Cardiac fibroblast (primary cell): ENCODE measurements around the gene ARL5C.
A peak's percentile ranks its signal among the peaks of the same experiment; 100 is the strongest.

Experiments used
- DNase-seq, 2 donors: peaks; one replicate each; pipeline versions ENCODE4 v3.0.0 to v3.0.0-alpha.2; 2010; ENCODE audit warnings: low read depth in 2 of 2
- H3K4me3 ChIP-seq, 2 donors: replicated peaks in 1 of 2; 1 replicate in 1 of 2; 2 replicates in 1 of 2; pipeline ENCODE4 v1.5.1; 2011; ENCODE audit warnings: low read depth in 2 of 2, low read length in 2 of 2, mild to moderate bottlenecking in 2 of 2, moderate library complexity in 1 of 2
- TF ChIP-seq, protein P1 (sequence below): IDR thresholded peaks from one replicate; pipeline ENCODE4 v1.5.1; 2011; ENCODE audit warnings: low read depth, mild to moderate bottlenecking, low read length, inconsistent platforms

ARL5C gene

DNA sequence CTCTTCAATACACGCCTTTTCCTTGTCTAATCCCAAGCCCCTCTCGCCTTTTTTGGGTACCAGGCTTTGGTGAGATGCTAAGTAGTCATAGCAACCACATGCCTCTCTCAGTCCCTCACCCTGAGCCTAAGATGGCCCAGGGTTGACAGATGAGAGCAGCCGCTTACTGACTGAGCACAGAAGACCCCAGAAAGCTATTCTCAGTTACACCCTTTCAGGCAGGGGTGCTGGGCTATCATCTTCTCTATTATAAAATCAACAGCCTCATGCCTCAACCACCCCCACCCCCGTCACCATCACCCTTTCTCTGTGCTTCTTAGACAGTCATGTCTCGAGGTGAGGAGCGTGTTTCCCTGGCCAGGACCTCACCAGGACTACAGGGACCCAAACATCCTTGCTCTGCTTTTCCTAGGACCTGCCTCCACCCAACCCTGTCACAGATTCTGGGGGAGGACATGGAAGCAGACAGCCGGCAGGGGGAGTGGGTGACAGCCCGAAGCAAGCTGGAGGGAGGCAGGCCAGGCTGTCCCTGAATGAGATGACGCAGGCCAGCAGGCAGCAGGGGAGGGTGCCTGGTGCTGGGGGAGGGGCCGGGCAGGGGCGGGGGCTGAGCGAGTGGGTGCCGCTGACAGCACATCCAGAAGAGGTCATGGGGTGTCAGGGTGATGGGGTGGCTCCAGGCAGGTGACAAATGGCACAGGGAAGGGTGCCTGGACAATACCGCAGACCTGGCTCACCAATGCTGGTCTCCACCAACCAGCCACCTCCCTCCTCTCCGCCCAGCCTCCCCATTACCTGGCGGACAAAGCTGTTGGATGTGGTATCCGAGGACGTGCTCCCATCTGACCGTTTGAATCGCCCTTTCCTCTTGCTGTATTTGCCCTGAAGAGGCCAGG is 28.4 kb upstream of the ARL5C start:
- H3K4me3 ChIP-seq = peak overlapping the region in 1 of 2 donors; percentile 18
- TF ChIP-seq, protein P1, sequence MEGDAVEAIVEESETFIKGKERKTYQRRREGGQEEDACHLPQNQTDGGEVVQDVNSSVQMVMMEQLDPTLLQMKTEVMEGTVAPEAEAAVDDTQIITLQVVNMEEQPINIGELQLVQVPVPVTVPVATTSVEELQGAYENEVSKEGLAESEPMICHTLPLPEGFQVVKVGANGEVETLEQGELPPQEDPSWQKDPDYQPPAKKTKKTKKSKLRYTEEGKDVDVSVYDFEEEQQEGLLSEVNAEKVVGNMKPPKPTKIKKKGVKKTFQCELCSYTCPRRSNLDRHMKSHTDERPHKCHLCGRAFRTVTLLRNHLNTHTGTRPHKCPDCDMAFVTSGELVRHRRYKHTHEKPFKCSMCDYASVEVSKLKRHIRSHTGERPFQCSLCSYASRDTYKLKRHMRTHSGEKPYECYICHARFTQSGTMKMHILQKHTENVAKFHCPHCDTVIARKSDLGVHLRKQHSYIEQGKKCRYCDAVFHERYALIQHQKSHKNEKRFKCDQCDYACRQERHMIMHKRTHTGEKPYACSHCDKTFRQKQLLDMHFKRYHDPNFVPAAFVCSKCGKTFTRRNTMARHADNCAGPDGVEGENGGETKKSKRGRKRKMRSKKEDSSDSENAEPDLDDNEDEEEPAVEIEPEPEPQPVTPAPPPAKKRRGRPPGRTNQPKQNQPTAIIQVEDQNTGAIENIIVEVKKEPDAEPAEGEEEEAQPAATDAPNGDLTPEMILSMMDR = peak; percentile 70
- peak; percentile 67 to 68 for DNase-seq

DNA sequence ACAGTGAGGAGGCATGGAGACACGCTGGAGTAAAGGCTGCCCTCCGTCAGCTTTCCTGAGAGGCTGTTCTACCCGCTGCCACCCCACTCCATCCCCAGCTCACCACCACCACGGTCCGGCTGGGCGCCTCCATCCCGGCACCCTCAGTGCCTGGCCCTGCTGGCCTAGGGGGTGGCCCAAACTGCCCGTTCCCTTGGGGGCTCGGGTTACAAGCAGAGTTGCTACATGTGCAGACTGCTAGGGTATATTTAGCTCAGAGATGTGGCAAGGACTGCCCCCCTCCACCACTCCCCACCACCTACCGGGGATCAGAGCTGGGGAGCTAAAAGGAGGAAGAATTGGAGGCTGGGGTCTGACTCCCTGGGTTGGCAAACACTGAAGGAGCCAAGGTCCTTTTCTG is 27.4 kb upstream of the ARL5C start:
- TF ChIP-seq, protein P1 = no peak
- DNase-seq = no peak
- H3K4me3 ChIP-seq = no peak overlapping the region

DNA sequence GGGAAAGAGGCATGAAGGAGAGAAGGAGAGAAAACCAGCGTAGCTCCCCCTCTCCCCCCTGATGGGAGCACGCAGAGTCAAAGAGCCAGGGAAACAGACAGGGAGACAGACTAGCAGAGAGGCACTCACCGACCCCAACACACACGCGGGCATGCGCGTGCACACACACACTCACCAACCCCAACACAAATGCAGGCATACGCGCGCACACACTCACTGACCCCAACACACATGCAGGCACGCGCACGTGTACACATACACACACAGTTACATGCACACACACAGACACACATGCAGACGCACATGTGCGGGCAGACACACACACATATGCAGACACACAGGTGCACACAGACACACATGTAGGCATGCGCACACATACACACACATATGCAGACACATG is 26.9 kb upstream of the ARL5C start:
- no peak overlapping the region for H3K4me3 ChIP-seq
- DNase-seq = no peak
- TF ChIP-seq, protein P1 = no peak

DNA sequence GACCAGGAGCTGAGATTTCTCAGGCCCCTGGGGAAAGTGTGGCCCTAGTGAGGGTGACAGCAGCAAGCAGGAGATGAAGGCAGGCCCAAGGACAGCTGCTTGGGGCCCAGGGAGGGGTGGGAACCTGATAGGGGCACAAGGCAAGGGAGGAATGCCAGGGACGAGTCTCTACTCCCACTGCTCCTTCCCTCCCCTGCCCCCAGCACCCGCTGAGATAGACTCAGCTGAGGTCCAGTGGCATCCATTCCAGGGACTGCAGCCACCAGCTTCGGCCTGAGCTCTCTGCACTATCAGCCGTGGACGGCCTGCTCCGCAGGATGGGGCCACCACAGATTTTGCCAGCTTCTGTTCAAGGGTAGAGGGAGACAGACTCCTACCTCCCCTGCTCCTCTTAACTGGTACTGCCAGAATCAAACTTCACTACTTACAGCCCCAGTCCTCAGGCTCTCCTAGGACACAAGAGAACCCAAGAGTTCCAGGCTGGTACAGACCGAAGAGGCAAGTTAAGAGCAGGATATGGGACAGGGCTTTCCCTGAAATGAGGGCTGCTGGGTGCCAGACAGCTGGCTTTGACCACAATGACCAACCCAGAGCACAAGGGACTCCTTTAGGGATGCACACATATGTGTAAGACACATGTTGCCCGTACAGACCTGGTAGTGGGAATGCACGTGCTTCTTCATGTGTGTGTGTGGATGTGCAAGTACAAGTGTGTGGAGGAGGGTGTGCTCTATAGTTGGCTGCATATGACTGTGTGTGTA is 26.0 kb upstream of the ARL5C start:
- TF ChIP-seq, protein P1 = no peak
- no peak overlapping the region for H3K4me3 ChIP-seq
- DNase-seq = no peak

DNA sequence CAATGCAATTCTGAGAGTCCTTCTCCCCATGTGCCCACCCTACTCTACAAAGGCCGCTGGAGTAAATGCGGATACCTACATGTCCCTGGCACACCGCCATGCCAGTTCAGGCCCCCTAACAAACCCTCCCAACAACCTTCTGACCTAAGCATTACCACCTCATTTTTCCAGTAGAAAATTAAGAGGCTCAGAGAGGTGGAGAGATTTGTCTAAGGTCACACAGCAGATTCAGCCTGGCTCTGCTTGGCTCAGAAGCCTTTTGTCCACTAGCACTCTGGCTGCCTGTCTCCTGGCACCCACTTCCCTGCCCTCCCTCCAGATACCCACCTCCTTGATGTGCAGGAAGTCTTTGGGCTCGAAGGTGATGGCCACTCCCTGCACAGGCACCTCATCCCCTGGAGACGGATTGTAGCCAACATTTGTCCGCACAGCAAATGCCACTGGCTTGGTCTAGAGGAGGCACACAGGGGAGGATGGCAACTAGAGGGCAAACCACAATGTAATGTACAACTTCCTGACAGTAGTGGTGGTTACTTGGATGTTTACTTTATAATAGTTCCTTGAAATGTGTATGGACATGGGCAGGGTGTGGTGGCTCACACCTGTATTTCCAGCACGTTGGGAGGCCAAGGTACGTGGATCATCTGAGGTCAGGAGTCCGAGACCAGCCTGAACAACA is 21.3 kb upstream of the ARL5C start:
- no peak overlapping the region for H3K4me3 ChIP-seq
- TF ChIP-seq, protein P1 = no peak
- DNase-seq = no peak

DNA sequence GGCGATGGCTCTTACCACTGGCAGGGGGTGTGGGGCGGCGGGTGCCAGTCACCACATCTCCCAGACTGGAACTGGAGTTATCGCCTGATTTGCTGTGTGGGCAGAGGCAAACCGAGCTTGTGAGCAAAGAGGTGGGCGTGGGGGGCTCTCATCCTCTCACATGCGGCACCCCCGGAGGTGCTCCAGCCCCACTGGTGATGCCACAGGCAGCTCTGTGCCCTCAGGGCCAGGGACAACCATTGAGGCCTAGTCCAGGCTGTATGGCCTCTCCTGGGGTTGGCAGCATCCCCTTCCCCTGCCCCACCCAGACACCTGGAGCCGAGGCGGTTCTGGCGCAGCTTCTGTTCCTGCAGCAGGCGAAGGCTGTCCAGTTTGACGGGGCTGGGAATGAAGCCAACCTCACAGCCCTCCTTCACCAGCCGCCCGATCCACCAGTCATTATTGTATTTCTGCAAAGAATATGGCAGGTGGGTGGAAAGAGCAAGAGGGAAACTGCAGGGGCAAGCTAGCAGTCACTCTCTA is 20.6 kb upstream of the ARL5C start:
- DNase-seq = no peak
- TF ChIP-seq, protein P1 = no peak
- no peak overlapping the region for H3K4me3 ChIP-seq
